ENCODE data around the gene USP6NL. TPM values are rescaled to one million over a fixed set of nuclear protein-coding genes. Genes with fewer than 3 reads are reported as not detected.

USP6NL gene
- total RNA-seq, 1 experiment from 2014 or later: 24.6 TPM

GRCh38 chr10:11576092-11576809 is 35.2 kb downstream of the USP6NL start:
- Histone ChIP-seq H3K27me3 (ENCODE audit: insufficient read depth, low read length) (no peaks in the 10 kb centered on the region), H3K4me1 (ENCODE audit: control insufficient read depth in 1 of 2, insufficient read depth in 2 of 2, low read length in 2 of 2) (no peaks in the 10 kb centered on the region), H3K36me3 (ENCODE audit: control insufficient read depth in 1 of 2, insufficient read depth in 2 of 2, low read length in 2 of 2) (no peaks in the 10 kb centered on the region), H3K9me2 (ENCODE audit: insufficient read depth) (no peaks in the 10 kb centered on the region), H4K20me1 (ENCODE audit: insufficient read depth) (no peaks in the 10 kb centered on the region), H3K4me2 (ENCODE audit: low read length) (no peak overlapping the region), H3K9ac (ENCODE audit: low read length) (no peak overlapping the region), H3K27ac (ENCODE audit: low read depth, low read length) (no peak overlapping the region), H2AFZ (ENCODE audit: low read depth, low read length, poor library complexity, severe bottlenecking) (no peak overlapping the region), H3K4me3 (replicated peaks in 1 of 2; ENCODE audit: low read depth in 1 of 2, low read length in 2 of 2) (no peak overlapping the region), H3K79me2 (ENCODE audit: insufficient read depth, low read length) (peaks cover 86% of the 10 kb centered on the region), H3K9me3 (ENCODE audit: control insufficient read depth in 1 of 2, insufficient read depth in 1 of 2, low read depth in 1 of 2, low read length in 2 of 2) (no peaks in the 10 kb centered on the region)
- CTCF ChIA-PET: no interaction called here
- ATAC-seq (no peak), DNase-seq (ENCODE audit: low read depth, low spot score) (no peak)
- TF ChIP-seq ZFX (IDR thresholded peaks at IDR 0.05) (no peak), EGR1 (IDR thresholded peaks at IDR 0.05; ENCODE audit: low read depth) (no peak), EZH2phosphoT487 (IDR thresholded peaks at IDR 0.05; ENCODE audit: borderline replicate concordance) (no peak), TCF7L2 (IDR thresholded peaks at IDR 0.05; ENCODE audit: borderline replicate concordance, extremely low read depth, insufficient read depth, insufficient read length) (no peak), ELF1 (IDR thresholded peaks at IDR 0.05; ENCODE audit: borderline replicate concordance, low read depth) (no peak), SRF (IDR thresholded peaks at IDR 0.05; ENCODE audit: low read depth) (no peak), CTCF (IDR thresholded peaks at IDR 0.05 in 2 of 3, conservative IDR thresholded peaks at IDR 0.05 in 1 of 3; ENCODE audit: borderline replicate concordance in 1 of 3, insufficient read depth in 1 of 3, low read depth in 2 of 3, low read length in 2 of 3) (no peak)
- intact Hi-C loops (cut with micrococcal nuclease): no loop called here
- POLR2A ChIA-PET: no interaction called here
- BruUV-seq (replicated peaks): no TSS peak
- RAD21 ChIA-PET (ENCODE audit: low non-redundant PET in 1 of 2, low total read pairs in 2 of 2, uncharacterized antibody in 2 of 2, unreplicated experiment in 2 of 2): no interaction called here

GRCh38 chr10:11573497-11573896 is 38.0 kb downstream of the USP6NL start:
- Histone ChIP-seq H2AFZ (ENCODE audit: low read depth, low read length, poor library complexity, severe bottlenecking) (no peak overlapping the region), H3K9me3 (ENCODE audit: control insufficient read depth in 1 of 2, insufficient read depth in 1 of 2, low read depth in 1 of 2, low read length in 2 of 2) (no peaks in the 10 kb centered on the region), H3K36me3 (ENCODE audit: control insufficient read depth in 1 of 2, insufficient read depth in 2 of 2, low read length in 2 of 2) (no peaks in the 10 kb centered on the region), H3K27ac (ENCODE audit: low read depth, low read length) (no peak overlapping the region), H4K20me1 (ENCODE audit: insufficient read depth) (no peaks in the 10 kb centered on the region), H3K4me3 (replicated peaks in 1 of 2; ENCODE audit: low read depth in 1 of 2, low read length in 2 of 2) (no peak overlapping the region), H3K9me2 (ENCODE audit: insufficient read depth) (no peaks in the 10 kb centered on the region), H3K4me2 (ENCODE audit: low read length) (no peak overlapping the region), H3K79me2 (ENCODE audit: insufficient read depth, low read length) (peaks cover 83% of the 10 kb centered on the region), H3K27me3 (ENCODE audit: insufficient read depth, low read length) (no peaks in the 10 kb centered on the region), H3K9ac (ENCODE audit: low read length) (no peak overlapping the region), H3K4me1 (ENCODE audit: control insufficient read depth in 1 of 2, insufficient read depth in 2 of 2, low read length in 2 of 2) (no peaks in the 10 kb centered on the region)
- ChIA-PET POLR2A (no interaction called here), CTCF (no interaction called here), RAD21 (ENCODE audit: low non-redundant PET in 1 of 2, low total read pairs in 2 of 2, uncharacterized antibody in 2 of 2, unreplicated experiment in 2 of 2) (no interaction called here)
- BruUV-seq (replicated peaks): no TSS peak
- DNase-seq (ENCODE audit: low read depth, low spot score) (no peak), ATAC-seq (no peak)
- no peak for TF ChIP-seq FOSL1 (IDR thresholded peaks at IDR 0.05; ENCODE audit: low read depth)
- TF ChIP-seq ZNF274 (IDR thresholded peaks at IDR 0.05; ENCODE audit: low read depth, low read length): no peak
- no peak for TF ChIP-seq TCF7L2 (IDR thresholded peaks at IDR 0.05; ENCODE audit: borderline replicate concordance, extremely low read depth, insufficient read depth, insufficient read length)
- TF ChIP-seq EZH2phosphoT487 (IDR thresholded peaks at IDR 0.05; ENCODE audit: borderline replicate concordance): no peak
- TF ChIP-seq SP1 (IDR thresholded peaks at IDR 0.05; ENCODE audit: low read depth): no peak
- no peak for TF ChIP-seq ZFX (IDR thresholded peaks at IDR 0.05)
- TF ChIP-seq ZBTB33 (IDR thresholded peaks at IDR 0.05; ENCODE audit: extremely low read depth, insufficient replicate concordance, low read length): no peak
- TF ChIP-seq CEBPB (IDR thresholded peaks at IDR 0.05; ENCODE audit: low read depth): no peak
- TF ChIP-seq CBX3 (IDR thresholded peaks at IDR 0.05; ENCODE audit: low read depth): no peak
- no peak for TF ChIP-seq CTCF (IDR thresholded peaks at IDR 0.05 in 2 of 3, conservative IDR thresholded peaks at IDR 0.05 in 1 of 3; ENCODE audit: borderline replicate concordance in 1 of 3, insufficient read depth in 1 of 3, low read depth in 2 of 3, low read length in 2 of 3)
- intact Hi-C loops (cut with micrococcal nuclease): no loop called here
